Activated CD8-positive, alpha-beta memory T cell treated with anti-CD3 and anti-CD28 coated beads for 4 hours (primary cell): ENCODE measurements around the gene UGT3A1.

Experiments
- DNase-seq, 2 donors: peaks; one replicate each; pipeline ENCODE4 v3.0.0-alpha.2; 2020; ENCODE audit warnings: low read depth in 2 of 2

The UGT3A1 gene

DNA sequence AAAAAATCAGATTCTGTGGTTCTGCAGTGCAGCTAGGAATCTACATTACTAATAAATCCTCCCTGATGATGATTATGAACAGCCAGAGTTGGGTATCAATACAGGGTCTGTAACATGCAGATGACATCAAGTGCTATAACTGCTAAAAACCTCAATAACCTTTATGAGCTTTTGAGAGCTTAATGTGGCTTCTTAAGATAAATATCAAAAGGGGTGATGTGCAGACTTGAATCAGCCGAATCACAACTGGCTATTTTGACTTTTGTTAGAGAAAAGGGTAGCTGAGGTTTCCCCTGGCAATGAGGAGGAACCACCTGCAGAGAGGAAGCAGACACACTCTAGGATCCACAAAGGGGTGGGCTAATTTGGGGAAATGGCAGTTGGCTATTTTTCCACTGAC lies 83.0 kb downstream of the UGT3A1 start:
- DNase-seq: no peak

DNA sequence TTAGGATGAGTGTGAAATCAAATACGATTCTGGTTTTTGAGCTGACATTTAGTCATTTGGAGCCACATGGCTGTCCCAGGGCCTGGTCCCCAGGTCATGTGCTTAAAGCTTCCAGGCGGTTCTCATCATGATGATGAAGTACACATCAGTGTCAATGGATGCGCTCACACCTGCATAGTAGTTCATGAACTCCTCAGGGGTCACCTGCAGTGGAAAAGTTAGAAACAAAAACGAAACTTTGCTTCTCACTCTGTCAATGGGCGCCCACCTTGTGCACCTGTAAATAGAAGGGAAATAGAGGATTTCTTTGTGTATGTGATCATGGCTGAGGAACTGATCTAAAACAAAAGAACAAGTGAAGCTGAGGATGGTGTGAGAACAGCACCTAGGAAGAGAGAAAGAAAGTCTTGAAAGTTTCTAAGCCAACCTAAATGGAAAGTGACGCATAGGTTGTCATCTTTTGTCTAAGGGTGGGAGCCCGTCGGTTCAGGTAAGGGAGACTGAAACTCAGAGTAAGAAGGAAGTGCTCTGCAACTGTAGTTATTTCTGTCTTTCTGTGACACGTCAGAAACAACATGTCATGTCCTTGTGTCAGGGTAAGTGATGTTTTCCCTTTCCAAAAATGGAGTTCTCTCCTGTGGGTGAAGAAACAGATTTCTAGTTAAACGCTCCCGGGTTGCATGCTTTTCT lies 86.6 kb downstream of the UGT3A1 start:
- DNase-seq: no peak

DNA sequence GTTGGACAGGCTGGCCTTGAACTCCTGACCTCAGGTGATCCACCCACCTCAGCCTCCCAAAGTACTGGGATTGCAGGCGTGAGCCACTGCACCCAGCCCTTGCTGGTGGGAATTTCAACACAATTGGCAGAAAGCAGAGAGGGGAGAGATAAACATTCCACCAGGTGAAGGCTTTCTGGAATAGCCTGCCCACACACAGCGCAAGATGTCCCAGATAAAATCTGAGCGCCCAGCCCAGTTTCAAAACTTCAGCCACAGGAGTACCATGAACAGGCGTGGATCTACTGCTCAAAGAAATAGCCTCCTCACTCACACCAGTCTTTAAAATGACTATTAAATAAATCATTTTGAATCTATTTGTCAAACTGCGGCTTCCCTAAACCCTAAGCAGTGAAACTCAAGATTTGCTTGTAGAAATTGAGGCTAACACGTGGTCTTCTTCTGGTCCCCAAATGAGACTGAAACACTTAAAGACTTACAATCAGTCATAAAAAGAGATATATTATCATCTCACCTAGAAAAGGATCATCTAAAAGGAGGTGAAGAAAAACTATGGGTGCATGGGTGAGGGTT lies 87.5 kb downstream of the UGT3A1 start:
- DNase-seq: no peak

DNA sequence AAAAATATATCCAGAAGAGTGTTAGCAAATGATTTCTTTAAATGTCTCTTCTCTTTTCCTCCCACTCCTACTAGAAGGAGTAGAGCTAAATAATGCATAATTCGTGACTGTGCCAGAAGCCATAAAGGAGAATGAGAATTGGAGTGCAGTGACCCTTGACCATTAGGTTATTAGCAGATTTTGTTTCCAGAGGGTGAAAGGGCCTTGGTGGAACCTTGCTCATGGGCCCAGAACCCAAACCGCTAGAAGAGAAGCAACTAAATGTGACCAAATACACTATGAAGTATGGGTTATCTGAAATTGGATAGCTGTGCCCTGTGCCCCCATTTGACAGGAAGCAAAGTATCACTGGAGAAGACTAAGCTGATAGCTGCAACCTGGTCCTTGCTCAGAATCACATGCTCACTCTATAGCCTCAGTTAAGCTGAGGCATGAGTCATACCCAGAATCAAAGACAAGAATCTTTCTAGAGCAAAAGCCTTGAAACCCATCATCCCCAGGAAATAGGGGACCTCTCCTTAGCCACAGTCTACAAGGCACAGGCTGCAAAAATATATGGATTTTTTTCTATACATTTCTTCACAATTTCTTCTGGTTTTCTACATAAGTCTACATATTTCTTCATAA lies 89.0 kb downstream of the UGT3A1 start:
- DNase-seq: no peak
